Tibial artery (tissue), 4 donors: ENCODE results near the gene NXPH2.
A peak's percentile ranks its signal among the peaks of the same experiment; 100 is the strongest.

ENCODE experiments used
- DNase-seq, 2 donors: peaks; one replicate each; pipeline ENCODE4 v3.0.0-alpha.2; 2019
- H3K27ac ChIP-seq, 2 donors: fragments of 200-600 bp; sonication (generic) in 1 of 2; 1 replicate in 1 of 2; 2 replicates in 1 of 2; pipeline ENCODE4 v1.5.1; 2018 to 2019; ENCODE audit warnings: mild to moderate bottlenecking in 1 of 2
- H3K27me3 ChIP-seq, 2 donors: fragments of 200-600 bp; sonication (generic) in 1 of 2; one replicate each; pipeline versions ENCODE4 v1.5.1 to v1.6.0; 2016 to 2019
- H3K36me3 ChIP-seq, 3 donors: fragments of 200-600 bp; sonication (generic) in 2 of 3; one replicate each; pipeline ENCODE4 v1.5.1; 2016 to 2019; ENCODE audit warnings: mild to moderate bottlenecking in 2 of 3
- H3K4me1 ChIP-seq, 4 donors: fragments of 200-600 bp; sonication (generic) in 2 of 4; 1 replicate in 3 of 4; 2 replicates in 1 of 4; pipeline ENCODE4 v1.5.1; 2016 to 2019
- H3K4me3 ChIP-seq, 2 donors: fragments of 200-600 bp; sonication (generic) in 1 of 2; 1 replicate in 1 of 2; 2 replicates in 1 of 2; pipeline ENCODE4 v1.5.1; 2018 to 2019; ENCODE audit warnings: mild to moderate bottlenecking in 2 of 2
- H3K9me3 ChIP-seq, 3 donors: fragments of 200-600 bp; sonication (generic) in 1 of 3; one replicate each; pipeline ENCODE4 v1.5.1; 2016 to 2019
- intact Hi-C: fragments of 100-400 bp; cut with DNase I; formaldehyde crosslinking; loops from one replicate; pipeline ENCODE4 v1.15.0; 2023; ENCODE audit warnings: low total_unique reads
- TF ChIP-seq, protein P1 (sequence below), 2 experiments: fragments of 200-600 bp in 1 of 2; fragments of 450-650 bp in 1 of 2; IDR thresholded peaks; one replicate each; pipeline ENCODE4 v1.5.1; 2017 to 2019; ENCODE audit warnings: antibody characterized with exemption in 2 of 2, mild to moderate bottlenecking in 1 of 2, moderate library complexity in 1 of 2

NXPH2 gene

DNA sequence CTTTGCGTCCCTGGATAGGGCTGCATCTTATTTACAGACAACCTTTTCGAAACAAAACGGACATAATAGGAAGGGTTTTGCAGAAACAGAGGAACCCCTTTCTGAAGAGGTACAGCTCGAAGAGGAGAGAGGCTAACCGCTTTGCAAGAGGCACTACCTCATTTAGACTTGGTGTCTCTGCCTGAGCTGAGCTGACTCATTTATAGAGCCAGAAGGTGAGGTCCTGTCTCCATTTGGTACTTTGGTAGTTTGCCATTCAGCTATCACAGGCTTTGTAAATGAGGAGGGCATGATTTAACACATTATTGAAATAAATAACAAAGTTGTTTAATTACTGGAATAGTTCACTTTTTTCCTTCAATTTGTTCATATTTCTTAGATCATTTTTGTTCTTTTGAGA lies 2.2 kb upstream of the NXPH2 start:
- Histone ChIP-seq H3K36me3 (no peaks in the 10 kb centered on the region), H3K27me3 (peaks cover 3 to 42% of the 10 kb centered on the region in 2 donors), H3K4me3 (no peak overlapping the region), H3K4me1 (peaks cover 0 to 24% (median 17%) of the 10 kb centered on the region in 4 donors), H3K9me3 (no peaks in the 10 kb centered on the region), H3K27ac (no peak overlapping the region)
- TF ChIP-seq, protein P1, sequence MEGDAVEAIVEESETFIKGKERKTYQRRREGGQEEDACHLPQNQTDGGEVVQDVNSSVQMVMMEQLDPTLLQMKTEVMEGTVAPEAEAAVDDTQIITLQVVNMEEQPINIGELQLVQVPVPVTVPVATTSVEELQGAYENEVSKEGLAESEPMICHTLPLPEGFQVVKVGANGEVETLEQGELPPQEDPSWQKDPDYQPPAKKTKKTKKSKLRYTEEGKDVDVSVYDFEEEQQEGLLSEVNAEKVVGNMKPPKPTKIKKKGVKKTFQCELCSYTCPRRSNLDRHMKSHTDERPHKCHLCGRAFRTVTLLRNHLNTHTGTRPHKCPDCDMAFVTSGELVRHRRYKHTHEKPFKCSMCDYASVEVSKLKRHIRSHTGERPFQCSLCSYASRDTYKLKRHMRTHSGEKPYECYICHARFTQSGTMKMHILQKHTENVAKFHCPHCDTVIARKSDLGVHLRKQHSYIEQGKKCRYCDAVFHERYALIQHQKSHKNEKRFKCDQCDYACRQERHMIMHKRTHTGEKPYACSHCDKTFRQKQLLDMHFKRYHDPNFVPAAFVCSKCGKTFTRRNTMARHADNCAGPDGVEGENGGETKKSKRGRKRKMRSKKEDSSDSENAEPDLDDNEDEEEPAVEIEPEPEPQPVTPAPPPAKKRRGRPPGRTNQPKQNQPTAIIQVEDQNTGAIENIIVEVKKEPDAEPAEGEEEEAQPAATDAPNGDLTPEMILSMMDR (IDR thresholded peaks at IDR 0.05), result no peak
- DNase-seq, result no peak
- intact Hi-C loops, result no loop called here

DNA sequence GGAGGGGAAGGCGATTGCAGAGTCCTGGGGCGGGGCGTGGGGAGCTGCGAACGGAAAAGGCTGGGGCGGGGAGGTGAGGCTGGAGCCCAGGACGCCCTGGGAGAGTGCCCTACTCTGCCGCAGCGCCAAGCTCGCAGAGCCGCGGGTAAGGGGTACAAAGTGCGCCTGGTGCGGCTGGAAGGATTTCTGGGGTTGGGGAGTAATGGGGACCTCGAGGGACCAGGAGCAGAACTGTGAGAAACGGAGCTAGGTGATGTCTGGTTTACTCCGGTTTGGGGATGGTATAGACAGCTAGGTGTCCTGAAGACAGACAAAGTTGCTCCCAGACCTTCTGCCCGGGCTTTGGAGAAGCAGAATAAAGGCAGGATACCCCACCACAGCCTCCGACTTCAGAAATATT lies 718 bp upstream of the NXPH2 start:
- peaks cover 0 to 24% (median 17%) of the 10 kb centered on the region in 4 donors for H3K4me1 ChIP-seq
- H3K36me3 ChIP-seq, result no peaks in the 10 kb centered on the region
- H3K4me3 ChIP-seq, result peak overlapping the region in 1 of 2 donors; percentile 54
- TF ChIP-seq, protein P1 (IDR thresholded peaks at IDR 0.05), result no peak
- H3K27ac ChIP-seq, result no peak overlapping the region
- H3K27me3 ChIP-seq, result peaks cover 3 to 53% of the 10 kb centered on the region in 2 donors
- DNase-seq, result no peak
- no peaks in the 10 kb centered on the region for H3K9me3 ChIP-seq
- intact Hi-C loops, result no loop called here

DNA sequence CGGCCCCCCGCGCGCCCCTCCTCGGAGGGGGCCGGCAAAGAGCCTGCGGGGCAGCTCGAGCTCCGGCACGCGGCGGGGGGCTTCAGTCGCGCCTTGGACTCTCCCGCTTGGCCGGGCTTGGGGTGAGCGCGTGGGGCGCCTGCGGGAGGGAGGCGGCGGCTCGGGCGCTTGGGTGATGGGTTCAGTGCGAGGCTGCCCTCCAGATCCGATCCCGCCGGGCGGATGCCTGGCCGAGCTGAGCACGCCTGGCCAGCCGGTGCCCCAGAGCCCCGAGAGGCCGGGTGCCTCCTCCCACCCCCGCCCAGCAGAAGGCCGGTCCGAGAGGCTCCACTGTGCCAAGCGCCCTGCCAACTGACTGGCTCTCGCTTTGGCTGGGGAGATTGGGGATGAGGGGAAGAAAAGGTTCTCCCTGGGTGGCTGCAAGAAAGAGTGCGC lies 273 bp upstream of the NXPH2 start:
- no peak for DNase-seq
- Histone ChIP-seq H3K4me1 (peaks cover 0 to 24% (median 17%) of the 10 kb centered on the region in 4 donors), H3K27me3 (peaks cover 3 to 53% of the 10 kb centered on the region in 2 donors), H3K4me3 (peak overlapping the region; percentile 37 to 54), H3K9me3 (no peaks in the 10 kb centered on the region), H3K36me3 (no peaks in the 10 kb centered on the region), H3K27ac (no peak overlapping the region)
- intact Hi-C loops, result no loop called here
- TF ChIP-seq, protein P1 (IDR thresholded peaks at IDR 0.05), result no peak

DNA sequence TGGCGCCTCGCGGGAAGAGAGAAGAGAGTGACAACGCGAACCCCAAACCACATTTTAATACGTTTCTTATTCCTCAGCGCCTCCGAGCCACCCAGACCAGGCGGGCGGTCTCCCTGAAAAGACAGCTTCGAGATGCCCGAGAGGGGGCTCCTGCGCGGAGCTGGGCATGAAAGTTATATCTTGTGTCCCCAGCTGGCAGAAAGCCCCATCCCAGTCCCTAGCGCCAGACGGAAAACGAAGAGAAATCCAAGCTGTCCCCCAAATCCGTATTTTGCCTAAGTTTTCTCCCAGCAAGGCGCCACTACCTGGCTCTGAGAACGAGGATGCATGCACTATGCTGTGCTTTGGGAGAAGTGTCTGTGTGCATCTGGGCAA lies 797 bp downstream of the NXPH2 start:
- no peak overlapping the region for H3K27ac ChIP-seq
- H3K4me3 ChIP-seq, result peak overlapping the region; percentile 37 to 54
- no peak for DNase-seq
- TF ChIP-seq, protein P1 (IDR thresholded peaks at IDR 0.05), result no peak
- intact Hi-C loops, result no loop called here
- H3K9me3 ChIP-seq, result no peaks in the 10 kb centered on the region
- H3K27me3 ChIP-seq, result peaks cover 3 to 57% of the 10 kb centered on the region in 2 donors
- H3K4me1 ChIP-seq, result peaks cover 0 to 24% (median 17%) of the 10 kb centered on the region in 4 donors
- no peaks in the 10 kb centered on the region for H3K36me3 ChIP-seq

DNA sequence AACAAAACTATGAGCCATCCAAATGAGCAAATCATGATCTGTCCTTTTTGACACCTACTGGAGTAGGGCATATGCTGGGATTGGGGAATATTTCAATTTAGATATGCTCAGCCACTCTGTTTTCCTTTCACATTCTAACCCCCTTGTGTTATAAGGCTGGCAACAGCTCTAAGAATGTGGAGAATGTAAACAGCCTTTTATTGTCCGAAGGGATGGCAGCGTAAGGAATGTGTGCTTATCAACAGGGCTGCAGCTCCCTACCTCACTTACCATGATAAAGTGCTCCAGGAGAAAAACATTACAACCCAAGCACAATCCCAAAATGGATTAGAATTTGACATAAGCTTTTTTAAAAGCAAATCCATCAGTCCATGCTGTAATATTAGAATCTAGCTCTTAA lies 2.2 kb downstream of the NXPH2 start:
- peaks cover 0 to 24% (median 17%) of the 10 kb centered on the region in 4 donors for H3K4me1 ChIP-seq
- no peak for DNase-seq
- peaks cover 3 to 57% of the 10 kb centered on the region in 2 donors for H3K27me3 ChIP-seq
- intact Hi-C loops, result no loop called here
- H3K4me3 ChIP-seq, result no peak overlapping the region
- H3K27ac ChIP-seq, result no peak overlapping the region
- H3K9me3 ChIP-seq, result no peaks in the 10 kb centered on the region
- no peaks in the 10 kb centered on the region for H3K36me3 ChIP-seq
- TF ChIP-seq, protein P1 (IDR thresholded peaks at IDR 0.05), result no peak

DNA sequence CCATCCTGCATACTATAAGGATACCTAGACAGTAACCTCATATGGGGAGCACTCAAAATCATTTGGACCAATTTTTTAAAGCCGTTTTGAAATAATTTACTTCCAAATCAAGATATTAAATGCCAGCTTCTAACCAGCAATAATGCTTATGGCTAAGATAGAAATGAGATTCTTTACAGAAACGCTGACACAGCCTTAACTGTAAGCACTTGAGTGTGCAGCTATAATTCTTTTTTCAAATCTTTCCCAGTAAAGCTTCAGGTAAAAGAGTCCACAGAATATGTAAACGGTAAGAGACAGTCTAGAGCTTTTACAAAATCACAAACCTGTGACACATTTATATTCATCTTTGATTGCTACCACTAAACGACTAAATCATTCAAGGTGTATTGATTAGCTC lies 4.5 kb downstream of the NXPH2 start:
- no peaks in the 10 kb centered on the region for H3K9me3 ChIP-seq
- DNase-seq, result no peak
- H3K27me3 ChIP-seq, result peaks cover 3 to 45% of the 10 kb centered on the region in 2 donors
- H3K4me1 ChIP-seq, result peaks cover 0 to 22% (median 15%) of the 10 kb centered on the region in 4 donors
- TF ChIP-seq, protein P1 (IDR thresholded peaks at IDR 0.05), result no peak
- intact Hi-C loops, result no loop called here
- no peak overlapping the region for H3K4me3 ChIP-seq
- no peaks in the 10 kb centered on the region for H3K36me3 ChIP-seq
- no peak overlapping the region for H3K27ac ChIP-seq
